ENCODE measurements around the gene SERPINA12. TPM values are rescaled to one million over a fixed set of nuclear protein-coding genes. Genes with fewer than 3 reads are reported as not detected.

SERPINA12 gene
- total RNA-seq, 1 donor from 2014 or later: not detected

DNA sequence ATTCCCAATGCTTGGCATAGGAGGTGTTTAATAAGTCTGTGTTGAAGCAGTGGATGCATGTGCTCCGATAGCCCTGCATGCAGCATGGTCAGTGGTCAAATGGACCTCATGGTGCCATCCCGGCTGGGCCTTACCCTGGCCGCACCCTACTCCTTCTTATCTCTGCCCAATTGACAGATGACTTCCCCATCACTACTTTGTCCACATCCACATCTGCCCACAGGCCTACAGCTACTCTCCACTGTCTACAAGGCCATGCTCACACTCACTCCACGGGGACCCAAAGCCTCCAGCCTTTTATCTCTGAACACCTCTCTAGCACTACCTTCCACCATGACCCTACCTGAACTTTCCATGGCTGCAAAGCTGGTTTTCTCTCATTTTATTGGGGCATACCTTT, 68.1 kb downstream of the SERPINA12 start:
- Histone ChIP-seq H3K4me3 (no peak overlapping the region), H3K27me3 (peaks cover 20% of the 10 kb centered on the region), H3K27ac (no peak overlapping the region), H3K9me3 (no peaks in the 10 kb centered on the region), H3K36me3 (no peaks in the 10 kb centered on the region), H3K4me1 (no peaks in the 10 kb centered on the region)
- ATAC-seq (no peak), DNase-seq (no peak)
- intact Hi-C loops (cut with DNase I): no loop called here
- TF ChIP-seq CTCF (IDR thresholded peaks at IDR 0.05): no peak

DNA sequence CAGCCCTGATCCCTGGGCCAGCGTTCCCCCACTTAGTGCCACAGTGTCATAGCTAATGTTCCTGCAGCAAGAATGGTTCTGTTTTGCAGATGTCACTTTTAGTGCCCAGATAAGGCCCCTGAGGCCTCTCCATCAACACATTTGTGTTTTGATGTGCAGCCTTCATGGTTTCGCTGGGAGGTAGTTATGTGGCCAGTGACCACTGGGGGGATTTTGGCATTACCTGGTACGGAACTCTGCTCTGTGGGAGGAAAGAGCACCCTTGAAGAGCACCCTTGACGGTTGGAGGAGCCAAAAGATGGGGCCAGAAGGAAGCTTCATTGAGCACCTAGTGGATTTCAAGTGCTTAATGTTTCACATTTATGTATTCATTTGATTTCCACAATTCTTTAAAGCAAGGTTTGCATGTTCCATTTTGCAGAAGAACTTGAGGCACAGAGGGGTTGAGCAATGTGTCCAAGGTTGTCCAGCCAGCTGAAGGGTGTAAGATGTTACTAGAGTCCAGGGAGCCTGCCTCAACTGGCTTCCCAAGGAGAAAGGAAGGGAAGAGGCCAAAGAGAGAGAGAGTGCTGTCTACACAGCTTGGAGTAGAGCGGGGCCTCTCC, 69.7 kb downstream of the SERPINA12 start:
- no peak for TF ChIP-seq CTCF (IDR thresholded peaks at IDR 0.05)
- intact Hi-C loops (cut with DNase I): no loop called here

More for the DNA sequence above, 69.7 kb downstream of the SERPINA12 start:
- Histone ChIP-seq H3K4me3 (no peak overlapping the region), H3K4me1 (no peaks in the 10 kb centered on the region), H3K27me3 (peaks cover 17% of the 10 kb centered on the region), H3K36me3 (no peaks in the 10 kb centered on the region), H3K27ac (no peak overlapping the region), H3K9me3 (no peaks in the 10 kb centered on the region)
- DNase-seq (no peak), ATAC-seq (no peak)

Other genes starting within 250 kb of the SERPINA12 start
- not detected for gene SERPINA10, start 216.2 kb downstream of the SERPINA12 start, total RNA-seq
- gene SERPINA6, start 186.1 kb downstream of the SERPINA12 start, total RNA-seq: not detected
- not detected for gene SERPINA2, start 142.8 kb downstream of the SERPINA12 start, total RNA-seq
- gene SERPINA1, start 120.9 kb downstream of the SERPINA12 start, total RNA-seq: 1,017 TPM
- not detected for gene SERPINA11, start 56.7 kb downstream of the SERPINA12 start, total RNA-seq
- not detected for gene SERPINA9, start 33.3 kb downstream of the SERPINA12 start, total RNA-seq
- not detected for gene SERPINA4, start 52.0 kb upstream of the SERPINA12 start, total RNA-seq
- gene SERPINA5, start 72.0 kb upstream of the SERPINA12 start, total RNA-seq: 0.41 TPM
- 36.4 TPM for gene SERPINA3, start 102.9 kb upstream of the SERPINA12 start, total RNA-seq